GM19463 (cell line): ENCODE results near the gene ITGB1.

Experiments used
- ATAC-seq: cut with Tn5 transposase; IDR thresholded peaks from one replicate; pipeline ENCODE4 v1.9.1; 2021; ENCODE audit warnings: mild to moderate bottlenecking, moderate library complexity; ENCODE audit not compliant: unreplicated experiment

The ITGB1 gene

GRCh38 chr10:32893916-32894664 lies 63.9 kb downstream of the ITGB1 start:
- no peak for ATAC-seq

GRCh38 chr10:32893434-32893833 lies 64.6 kb downstream of the ITGB1 start:
- ATAC-seq, result no peak

- no peak for ATAC-seq
Observed at GRCh38 chr10:32891261-32891660, 66.8 kb downstream of the ITGB1 start.

DNA sequence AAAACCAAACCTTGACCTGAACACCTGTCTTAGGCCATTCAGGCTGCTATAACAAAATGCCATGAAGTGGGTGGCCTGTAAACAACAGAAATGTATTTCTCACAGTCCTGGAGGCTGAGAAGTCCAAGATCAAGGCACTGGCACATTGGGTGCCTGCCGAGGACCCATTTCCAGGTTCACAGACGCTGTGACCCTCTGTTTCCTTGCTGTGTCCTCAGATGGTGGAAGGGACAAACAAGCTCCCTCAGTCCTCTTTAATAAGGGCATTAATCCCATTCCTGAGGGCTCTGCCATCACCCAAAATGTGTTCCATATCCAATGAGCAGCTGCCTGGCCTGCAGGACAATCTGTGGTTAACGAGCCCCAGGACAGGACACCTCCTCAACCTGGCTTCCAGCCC lies 67.6 kb downstream of the ITGB1 start:
- no peak for ATAC-seq

DNA sequence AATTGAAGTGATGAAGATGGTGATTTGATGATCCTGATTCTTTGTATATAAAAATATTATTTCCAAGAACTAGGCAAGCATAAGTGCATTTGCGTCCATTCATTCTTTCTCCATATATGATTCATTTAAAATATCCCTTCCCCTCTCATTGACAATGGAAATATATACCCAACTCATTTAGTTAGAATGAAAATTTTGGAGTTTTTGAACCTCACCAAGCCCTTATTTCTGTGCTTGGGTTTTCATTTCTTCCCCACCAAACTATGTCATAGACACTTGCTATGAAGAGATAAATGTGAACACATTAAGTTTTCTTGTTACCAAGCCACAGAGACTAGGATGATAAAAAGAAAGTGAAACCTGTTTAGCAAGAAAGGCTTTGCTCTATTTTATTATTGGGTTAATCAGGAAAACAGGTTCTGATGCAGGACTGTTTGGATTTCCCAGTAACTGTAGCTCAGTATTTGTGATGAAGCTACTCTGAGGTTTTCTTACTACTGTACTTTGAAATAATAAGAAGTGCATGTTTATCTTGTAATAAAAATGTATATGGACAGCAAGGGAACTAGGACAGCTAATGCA lies 68.3 kb downstream of the ITGB1 start:
- ATAC-seq, result no peak

DNA sequence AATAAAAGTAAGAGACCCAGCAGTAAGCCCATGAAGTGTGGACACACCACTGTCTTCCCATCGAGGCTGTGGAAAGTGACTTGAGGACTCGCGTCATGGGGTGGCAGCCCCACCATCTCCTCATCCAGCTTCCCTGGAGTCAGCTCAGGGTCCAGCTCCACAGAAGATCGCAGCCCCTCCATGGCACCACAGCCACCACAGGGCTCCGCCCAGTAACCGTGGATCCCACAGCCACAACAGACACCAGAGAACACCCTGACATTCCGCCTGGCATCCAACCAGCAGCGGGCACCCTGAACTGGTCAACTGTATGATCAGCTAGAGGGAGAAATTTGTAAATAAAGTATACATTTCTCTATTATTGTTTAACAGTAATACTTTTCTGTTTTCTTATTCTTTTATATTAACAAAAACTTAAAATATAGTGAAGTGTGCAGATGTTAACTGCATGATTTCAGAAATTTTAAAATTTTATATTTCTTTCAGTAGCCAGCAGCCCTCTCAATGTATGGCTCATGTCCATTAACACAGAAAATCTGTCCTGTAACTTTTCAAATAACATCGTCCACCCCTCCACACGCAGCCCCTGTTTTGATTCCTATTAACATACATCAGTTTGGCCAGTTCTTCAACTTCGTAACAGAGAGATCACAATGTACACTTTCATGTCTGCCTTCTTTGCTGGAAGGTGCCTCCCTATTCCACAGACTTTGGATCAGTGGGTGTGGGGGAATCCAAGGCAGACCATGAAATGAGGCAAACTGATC lies 69.7 kb downstream of the ITGB1 start:
- ATAC-seq, result no peak

DNA sequence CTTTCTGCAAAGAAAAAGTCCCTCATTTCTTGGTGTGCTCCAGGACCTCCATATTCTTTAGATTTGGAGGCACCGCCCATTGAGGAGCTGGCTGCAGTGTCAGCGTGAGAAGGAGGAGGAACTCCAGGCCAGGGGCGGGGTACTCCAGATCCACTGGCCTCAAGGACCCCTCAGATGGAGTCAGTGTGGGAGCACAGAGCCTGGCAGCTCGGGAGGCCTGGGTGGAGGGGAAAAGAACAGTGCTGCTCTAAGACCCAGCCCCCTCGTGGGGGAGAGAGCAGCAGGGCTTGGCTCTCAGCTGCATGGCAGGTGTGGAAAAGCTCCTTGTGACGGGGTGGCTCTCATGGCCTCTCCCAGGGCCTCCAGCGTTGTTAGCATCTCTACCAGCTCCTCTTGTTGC lies 70.5 kb downstream of the ITGB1 start:
- ATAC-seq, result no peak

DNA sequence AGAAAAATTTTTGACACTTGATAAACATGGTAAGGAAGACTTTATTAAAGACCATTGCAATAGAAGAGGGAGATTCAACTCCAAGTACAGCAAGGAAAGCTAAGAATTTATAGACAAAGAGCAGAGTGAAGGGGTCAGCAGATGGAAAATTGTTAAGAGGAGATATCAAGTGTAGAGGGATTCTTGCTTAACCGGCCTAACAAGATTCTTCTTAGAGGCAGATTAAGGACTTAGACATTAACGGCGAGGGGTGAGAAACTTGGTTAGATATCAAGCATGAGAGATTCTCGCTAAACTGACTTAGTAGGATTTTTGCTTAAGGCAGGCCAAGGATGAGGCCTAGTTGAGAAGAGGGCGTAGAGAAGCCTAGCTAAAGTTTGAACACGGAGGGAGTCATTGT lies 76.0 kb downstream of the ITGB1 start:
- ATAC-seq, result no peak

- ATAC-seq, result no peak
Observed at GRCh38 chr10:32878646-32879045, 79.4 kb downstream of the ITGB1 start.

DNA sequence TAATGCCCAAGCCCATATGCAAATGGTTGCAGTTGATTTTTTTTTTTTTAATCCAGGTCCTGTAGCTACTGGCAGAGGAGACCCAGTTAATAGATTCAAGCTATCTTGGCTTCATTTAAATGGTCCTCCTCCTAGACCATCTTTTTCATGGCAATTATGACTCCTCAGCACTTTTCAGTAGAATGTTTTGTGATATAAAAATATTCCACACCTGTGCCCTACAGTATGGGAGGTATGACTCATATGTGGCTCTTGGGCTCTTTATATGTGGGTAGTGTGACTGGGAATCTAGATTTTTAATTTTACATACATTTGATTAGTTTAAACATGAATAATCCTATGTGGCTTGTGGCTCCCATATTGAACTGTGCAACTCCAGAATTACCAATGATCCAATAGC lies 80.1 kb downstream of the ITGB1 start:
- no peak for ATAC-seq

GRCh38 chr10:32865170-32865569 lies 92.9 kb downstream of the ITGB1 start:
- no peak for ATAC-seq

- no peak for ATAC-seq
Observed at GRCh38 chr10:32854435-32854834, 103.6 kb downstream of the ITGB1 start.

DNA sequence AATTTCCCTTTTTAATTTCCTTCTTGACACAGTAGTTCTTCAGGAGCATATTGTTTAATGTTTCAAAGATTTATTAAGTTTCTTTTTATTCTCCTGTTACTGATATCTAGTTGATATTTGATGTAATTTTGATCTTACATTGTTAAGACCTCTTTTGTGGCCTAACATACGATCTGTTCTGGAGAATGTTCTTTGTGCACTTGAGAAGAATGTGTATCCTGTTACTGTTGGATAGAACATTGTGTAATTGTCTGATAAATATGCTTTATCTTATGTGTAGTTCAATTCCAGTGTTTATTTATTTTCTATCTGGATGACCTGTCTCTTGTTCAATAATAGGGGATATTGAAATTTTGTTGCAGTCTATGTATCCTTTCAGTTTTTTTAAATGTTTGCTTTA lies 106.7 kb downstream of the ITGB1 start:
- ATAC-seq, result no peak
